Small intestine (tissue), 7 donors: ENCODE results near the gene CREB3L1. TPM values are rescaled to one million over a fixed set of nuclear protein-coding genes. Genes with fewer than 3 reads are reported as not detected.

ENCODE experiments used
- DNase-seq, 2 donors: peaks; one replicate each; pipeline versions ENCODE4 v3.0.0 to v3.0.0-alpha.2; 2013
- FAIRE-seq: peaks from 2 replicates; lab custom pipeline; 2012; peaks lifted over from hg19 to GRCh38; lab: Jason Lieb, UNC
- H3K27ac ChIP-seq, 3 donors: one replicate each; pipeline ENCODE4 v1.5.1; 2013; ENCODE audit warnings: low read length in 2 of 3, mild to moderate bottlenecking in 2 of 3, control low read depth in 1 of 3, inconsistent platforms in 1 of 3, low read depth in 1 of 3, moderate library complexity in 1 of 3
- H3K27me3 ChIP-seq, 3 donors: one replicate each; pipeline ENCODE4 v1.6.1; 2013; ENCODE audit warnings: low read length in 3 of 3, inconsistent platforms in 1 of 3; ENCODE audit not compliant: control insufficient read depth in 3 of 3, insufficient read depth in 3 of 3
- H3K36me3 ChIP-seq, 3 donors: one replicate each; pipeline ENCODE4 v1.6.1; 2013; ENCODE audit warnings: low read length in 3 of 3, inconsistent platforms in 1 of 3, low read depth in 1 of 3, mild to moderate bottlenecking in 1 of 3, moderate library complexity in 1 of 3; ENCODE audit not compliant: control insufficient read depth in 3 of 3, insufficient read depth in 2 of 3
- H3K4me1 ChIP-seq, 3 donors: one replicate each; pipeline ENCODE4 v1.6.1; 2013; ENCODE audit warnings: low read length in 2 of 3, inconsistent platforms in 1 of 3, low read depth in 1 of 3, mild to moderate bottlenecking in 1 of 3, moderate library complexity in 1 of 3; ENCODE audit not compliant: control insufficient read depth in 3 of 3, insufficient read depth in 2 of 3
- H3K4me3 ChIP-seq, 3 donors: one replicate each; pipeline ENCODE4 v1.5.1; 2013; ENCODE audit warnings: low read length in 3 of 3, control low read depth in 1 of 3, inconsistent platforms in 1 of 3, low read depth in 1 of 3, mild to moderate bottlenecking in 1 of 3, moderate library complexity in 1 of 3
- H3K9me3 ChIP-seq, 2 donors: one replicate each; pipeline ENCODE4 v1.6.1; 2013; ENCODE audit warnings: low read depth in 1 of 2, low read length in 1 of 2; ENCODE audit not compliant: control insufficient read depth in 2 of 2, insufficient read depth in 1 of 2
- WGBS, 3 donors: extraction: QIAGEN DNeasy Blood & Tissue Kit; methylation state at CpG; one replicate each; pipeline ENCODE4 v1.1.7; 2013; 5-methylcytosine and 5-hydroxymethylcytosine counted together
- polyA plus RNA-seq, 4 donors: library from polyadenylated mRNA; stranded (reverse) in 3 of 4; unstranded in 1 of 4; fragments of 200-250 nt in 3 of 4; fragments of 120-200 nt in 1 of 4; gene quantifications; one replicate each; pipeline versions ENCODE4 v1.2.1 to v1.2.3, GENCODE V29; 2013
- donor health status: healthy with polysubstance abuse.
- donor health status: control.
- donor health status: control.
- donor health status: Bipolar disorder and iron deficiency.
- donor health status: healthy.

CREB3L1 gene
- polyA plus RNA-seq, 4 donors, result 14.3 to 55.1 (median 26.3) TPM

GRCh38 chr11:46238078-46238966 lies 39.1 kb upstream of the CREB3L1 start:
- Histone ChIP-seq H3K27ac (peak overlapping the region in 2 of 3 donors; percentile 18 to 49), H3K27me3 (peaks cover 2 to 41% (median 2%) of the 10 kb centered on the region in 3 donors), H3K4me1 (peaks cover 2 to 25% (median 7%) of the 10 kb centered on the region in 3 donors), H3K9me3 (no peaks in the 10 kb centered on the region), H3K36me3 (no peaks in the 10 kb centered on the region), H3K4me3 (peak overlapping the region in 2 of 3 donors; percentile 36 to 42)
- DNase-seq (peak; percentile 45 to 81), FAIRE-seq (no peak)
- WGBS, 3 donors, result 1% methylated on average over 52 to 70 of the region's 70 CpGs

- DNase-seq (peak; percentile 73 to 90), FAIRE-seq (no peak)
- Histone ChIP-seq H3K27ac (peak overlapping the region in 2 of 3 donors; percentile 10 to 18), H3K4me3 (peak overlapping the region in 2 of 3 donors; percentile 31 to 36), H3K27me3 (peaks cover under 1 to 35% (median 2%) of the 10 kb centered on the region in 3 donors), H3K9me3 (no peaks in the 10 kb centered on the region), H3K36me3 (no peaks in the 10 kb centered on the region), H3K4me1 (peaks cover 2 to 25% (median 7%) of the 10 kb centered on the region in 3 donors)
- 11 to 15% (median 11%) methylated on average over 41 to 46 of the region's 46 CpGs for WGBS, 3 donors
Observed at GRCh38 chr11:46238967-46239800, 38.3 kb upstream of the CREB3L1 start.

GRCh38 chr11:46239801-46240061 lies 37.7 kb upstream of the CREB3L1 start:
- Histone ChIP-seq H3K4me3 (no peak overlapping the region), H3K27ac (no peak overlapping the region), H3K9me3 (no peaks in the 10 kb centered on the region), H3K36me3 (no peaks in the 10 kb centered on the region), H3K4me1 (peaks cover 2 to 25% (median 7%) of the 10 kb centered on the region in 3 donors), H3K27me3 (peaks cover 0 to 29% (median 2%) of the 10 kb centered on the region in 3 donors)
- WGBS, 3 donors, result 48 to 64% (median 52%) methylated on average over 4 of the region's 4 CpGs
- no peak for FAIRE-seq
- DNase-seq, result no peak

DNA sequence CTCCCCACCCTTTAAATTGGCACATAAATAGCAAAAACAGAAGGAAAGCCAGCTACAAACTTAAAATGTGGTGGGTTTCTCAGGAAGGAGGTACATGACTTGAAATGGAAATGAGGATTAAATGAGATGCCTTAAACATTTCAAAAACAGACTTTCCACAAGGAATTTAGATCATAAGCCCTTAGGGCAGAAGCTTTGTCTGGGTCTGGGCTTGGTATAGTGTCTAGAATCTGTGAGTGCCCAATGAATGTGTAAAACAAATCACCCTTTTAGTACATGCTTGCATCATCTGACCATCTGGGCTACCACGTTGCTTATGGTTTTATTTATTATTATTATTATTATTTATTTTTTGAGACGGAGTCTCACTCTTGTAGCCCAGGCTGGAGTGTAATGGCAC lies 37.1 kb upstream of the CREB3L1 start:
- WGBS, 3 donors, result 87 to 93% (median 88%) methylated on average over 2 of the region's 2 CpGs

GRCh38 chr11:46240861-46241260 lies 36.6 kb upstream of the CREB3L1 start:
- peaks cover 2 to 25% (median 7%) of the 10 kb centered on the region in 3 donors for H3K4me1 ChIP-seq
- no peaks in the 10 kb centered on the region for H3K9me3 ChIP-seq
- H3K36me3 ChIP-seq, result no peaks in the 10 kb centered on the region
- DNase-seq (no peak), FAIRE-seq (no peak)
- WGBS, 3 donors, result 85 to 89% (median 87%) methylated on average over 7 of the region's 7 CpGs
- H3K27ac ChIP-seq, result no peak overlapping the region
- no peak overlapping the region for H3K4me3 ChIP-seq
- H3K27me3 ChIP-seq, result peaks cover 0 to 25% (median 2%) of the 10 kb centered on the region in 3 donors

More for the DNA sequence above, 37.1 kb upstream of the CREB3L1 start:
- no peak overlapping the region for H3K4me3 ChIP-seq
- no peaks in the 10 kb centered on the region for H3K9me3 ChIP-seq
- peaks cover 0 to 27% (median 2%) of the 10 kb centered on the region in 3 donors for H3K27me3 ChIP-seq
- DNase-seq (no peak), FAIRE-seq (no peak)
- H3K27ac ChIP-seq, result no peak overlapping the region
- H3K4me1 ChIP-seq, result peaks cover 2 to 25% (median 7%) of the 10 kb centered on the region in 3 donors
- no peaks in the 10 kb centered on the region for H3K36me3 ChIP-seq

GRCh38 chr11:46242041-46242951 lies 35.2 kb upstream of the CREB3L1 start:
- H3K4me3 ChIP-seq, result peak overlapping the region in 2 of 3 donors; percentile 43 to 53
- 80 to 92% (median 88%) methylated on average over 9 of the region's 9 CpGs for WGBS, 3 donors

DNA sequence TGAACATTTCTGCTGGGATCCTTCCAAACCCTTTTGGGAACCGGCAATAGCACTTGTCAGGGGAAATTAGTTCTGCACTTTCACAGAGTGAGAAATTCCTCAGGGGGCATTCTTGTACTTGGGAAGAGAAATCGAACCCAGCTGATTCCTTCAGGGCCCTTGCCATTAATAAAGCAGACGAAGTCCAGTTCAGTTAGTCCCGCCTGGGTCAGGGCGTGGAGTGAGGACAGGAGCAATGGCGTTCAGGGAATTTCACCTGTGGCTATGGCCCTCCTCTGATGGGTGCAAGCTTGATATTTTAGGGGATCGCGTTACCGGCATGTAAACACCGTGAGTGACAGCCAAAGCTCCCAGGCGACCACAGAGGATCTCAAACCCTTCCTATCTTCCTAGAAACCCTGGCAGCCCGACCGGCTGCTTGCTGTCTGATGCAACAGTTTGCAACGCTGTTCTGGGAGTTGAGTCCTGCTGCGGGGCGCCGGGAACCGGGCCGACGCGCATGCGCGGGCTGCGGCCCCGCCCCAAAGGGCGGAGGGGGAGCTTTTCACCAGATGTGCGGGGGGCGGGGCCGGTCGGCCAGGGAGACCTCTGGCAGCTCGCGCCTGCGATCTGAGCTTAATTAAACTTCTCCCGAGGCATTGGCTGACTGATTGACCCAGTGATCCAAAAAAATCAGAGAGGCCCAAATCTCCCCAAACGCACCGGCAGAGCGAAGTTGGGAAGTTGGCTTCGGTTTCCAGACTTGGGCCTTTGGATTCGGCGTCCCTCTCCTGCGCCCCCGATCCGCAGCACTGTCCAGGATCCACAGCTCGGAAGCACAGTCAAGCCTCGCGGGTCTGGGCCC lies 34.3 kb upstream of the CREB3L1 start:
- Histone ChIP-seq H3K4me1 (peaks cover 2 to 19% (median 3%) of the 10 kb centered on the region in 3 donors), H3K27me3 (peaks cover 0 to 9% (median 2%) of the 10 kb centered on the region in 3 donors), H3K9me3 (no peaks in the 10 kb centered on the region), H3K36me3 (no peaks in the 10 kb centered on the region), H3K4me3 (peak overlapping the region; percentile 4 to 53 (median 43)), H3K27ac (peak overlapping the region; percentile 56 to 92 (median 91))
- no peak for FAIRE-seq
- DNase-seq, result peak; percentile 93 to 96
- WGBS, 3 donors, result 0 to 1% (median 1%) methylated on average over 46 of the region's 46 CpGs

More at GRCh38 chr11:46242041-46242951, 35.2 kb upstream of the CREB3L1 start:
- Histone ChIP-seq H3K9me3 (no peaks in the 10 kb centered on the region), H3K27ac (peak overlapping the region; percentile 56 to 92 (median 91)), H3K27me3 (peaks cover 0 to 14% (median 2%) of the 10 kb centered on the region in 3 donors), H3K36me3 (no peaks in the 10 kb centered on the region), H3K4me1 (peaks cover 2 to 23% (median 6%) of the 10 kb centered on the region in 3 donors)
- FAIRE-seq (no peak), DNase-seq (no peak)
